ENCODE data around the gene RAP2B. TPM values are rescaled to one million over a fixed set of nuclear protein-coding genes. Genes with fewer than 3 reads are reported as not detected.

The RAP2B gene
- total RNA-seq, 1 donor from 2014 or later: 12.2 TPM

DNA sequence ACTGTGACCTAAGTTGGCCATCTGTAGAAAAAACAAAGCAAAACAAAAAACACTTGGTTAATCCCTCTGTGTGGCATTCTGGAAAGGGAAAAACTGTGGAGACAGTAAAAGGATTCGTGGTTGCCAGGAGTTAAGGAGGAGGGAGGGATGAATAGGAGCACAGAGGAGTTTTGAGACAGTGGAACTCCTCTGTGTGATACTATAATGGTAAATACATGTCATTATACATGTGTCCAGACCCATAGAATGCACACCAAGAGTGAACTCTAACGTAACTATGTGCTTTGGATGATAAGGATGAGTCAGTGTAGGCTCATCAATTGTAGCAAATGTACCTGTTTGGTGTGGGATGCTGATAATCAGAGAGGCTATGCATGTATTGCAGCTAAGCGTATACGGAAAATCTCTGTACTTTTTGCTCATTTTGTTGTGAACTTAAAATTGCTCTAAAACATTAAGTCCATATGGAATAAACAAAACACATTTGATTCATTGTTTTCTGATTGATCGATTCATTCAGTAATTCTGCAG, 33.4 kb downstream of the RAP2B start:
- H3K4me3 Mint-ChIP-seq: no peak overlapping the region
- TF ChIP-seq, protein P1, sequence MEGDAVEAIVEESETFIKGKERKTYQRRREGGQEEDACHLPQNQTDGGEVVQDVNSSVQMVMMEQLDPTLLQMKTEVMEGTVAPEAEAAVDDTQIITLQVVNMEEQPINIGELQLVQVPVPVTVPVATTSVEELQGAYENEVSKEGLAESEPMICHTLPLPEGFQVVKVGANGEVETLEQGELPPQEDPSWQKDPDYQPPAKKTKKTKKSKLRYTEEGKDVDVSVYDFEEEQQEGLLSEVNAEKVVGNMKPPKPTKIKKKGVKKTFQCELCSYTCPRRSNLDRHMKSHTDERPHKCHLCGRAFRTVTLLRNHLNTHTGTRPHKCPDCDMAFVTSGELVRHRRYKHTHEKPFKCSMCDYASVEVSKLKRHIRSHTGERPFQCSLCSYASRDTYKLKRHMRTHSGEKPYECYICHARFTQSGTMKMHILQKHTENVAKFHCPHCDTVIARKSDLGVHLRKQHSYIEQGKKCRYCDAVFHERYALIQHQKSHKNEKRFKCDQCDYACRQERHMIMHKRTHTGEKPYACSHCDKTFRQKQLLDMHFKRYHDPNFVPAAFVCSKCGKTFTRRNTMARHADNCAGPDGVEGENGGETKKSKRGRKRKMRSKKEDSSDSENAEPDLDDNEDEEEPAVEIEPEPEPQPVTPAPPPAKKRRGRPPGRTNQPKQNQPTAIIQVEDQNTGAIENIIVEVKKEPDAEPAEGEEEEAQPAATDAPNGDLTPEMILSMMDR (IDR thresholded peaks at IDR 0.05): no peak
- DNase-seq (no peak), ATAC-seq (ENCODE audit: low read depth) (no peak)
- H3K4me1 Mint-ChIP-seq: no peaks in the 10 kb centered on the region
- no peaks in the 10 kb centered on the region for H3K9me3 Mint-ChIP-seq
- ChIA-PET CTCF (no interaction called here), POLR2A (no interaction called here)
- H3K27me3 Mint-ChIP-seq: no peaks in the 10 kb centered on the region
- intact Hi-C loops (cut with micrococcal nuclease): no loop called here
- no peaks in the 10 kb centered on the region for H3K36me3 Mint-ChIP-seq (ENCODE audit: low read depth)
- H3K27ac Mint-ChIP-seq: no peak overlapping the region

GRCh38 chr3:153209596-153209995, 47.6 kb downstream of the RAP2B start:
- H3K4me3 Mint-ChIP-seq: no peak overlapping the region
- POLR2A ChIA-PET: no interaction called here
- no peaks in the 10 kb centered on the region for H3K4me1 Mint-ChIP-seq
- no peaks in the 10 kb centered on the region for H3K27me3 Mint-ChIP-seq
- CTCF ChIA-PET: no interaction called here
- intact Hi-C loops (cut with micrococcal nuclease): no loop called here
- H3K9me3 Mint-ChIP-seq: no peaks in the 10 kb centered on the region
- H3K36me3 Mint-ChIP-seq (ENCODE audit: low read depth): no peaks in the 10 kb centered on the region
- H3K27ac Mint-ChIP-seq: no peak overlapping the region
- no peak for ATAC-seq (ENCODE audit: low read depth)
- DNase-seq: no peak
- TF ChIP-seq, protein P1 (IDR thresholded peaks at IDR 0.05): no peak

GRCh38 chr3:153210146-153210545, 48.1 kb downstream of the RAP2B start:
- no peak for ATAC-seq (ENCODE audit: low read depth)
- Mint-ChIP-seq H3K27me3 (no peaks in the 10 kb centered on the region), H3K36me3 (ENCODE audit: low read depth) (no peaks in the 10 kb centered on the region), H3K4me1 (no peaks in the 10 kb centered on the region), H3K9me3 (no peaks in the 10 kb centered on the region), H3K27ac (no peak overlapping the region), H3K4me3 (no peak overlapping the region)
- no peak for DNase-seq
- ChIA-PET POLR2A (interaction anchor here (0.7 kb wide), 2 partner anchors 12 to 91 kb away, joined by 6 read pairs; no protein-coding TSS in a partner anchor), CTCF (no interaction called here)
- TF ChIP-seq, protein P1 (IDR thresholded peaks at IDR 0.05): no peak
- intact Hi-C loops (cut with micrococcal nuclease): no loop called here

DNA sequence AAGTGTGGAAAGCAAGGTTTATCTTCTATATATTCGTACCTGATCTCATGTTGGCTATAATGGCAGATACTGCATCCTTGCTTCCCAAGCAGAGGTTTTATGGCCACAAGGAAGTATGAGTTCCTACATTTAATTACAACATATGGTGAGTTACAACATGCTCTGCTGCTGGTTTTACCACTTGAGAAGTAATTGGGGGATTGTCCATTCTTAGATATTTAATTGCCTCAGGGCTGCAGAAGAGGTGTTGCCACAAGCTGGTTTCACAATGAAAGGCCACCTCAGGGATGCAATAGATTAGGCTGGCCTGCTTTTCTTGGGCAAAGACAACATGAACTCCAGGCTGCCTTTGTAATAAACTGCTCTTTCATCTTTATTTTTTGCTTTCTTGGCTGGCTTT, 48.6 kb downstream of the RAP2B start:
- ChIA-PET CTCF (no interaction called here), POLR2A (interaction anchor here (0.7 kb wide), 2 partner anchors 11 to 91 kb away, joined by 6 read pairs; no protein-coding TSS in a partner anchor)
- TF ChIP-seq, protein P1 (IDR thresholded peaks at IDR 0.05): no peak
- no peaks in the 10 kb centered on the region for H3K27me3 Mint-ChIP-seq
- H3K27ac Mint-ChIP-seq: no peak overlapping the region
- no peaks in the 10 kb centered on the region for H3K4me1 Mint-ChIP-seq
- intact Hi-C loops (cut with micrococcal nuclease): no loop called here
- no peak for DNase-seq
- ATAC-seq (ENCODE audit: low read depth): no peak
- no peaks in the 10 kb centered on the region for H3K9me3 Mint-ChIP-seq
- no peaks in the 10 kb centered on the region for H3K36me3 Mint-ChIP-seq (ENCODE audit: low read depth)
- no peak overlapping the region for H3K4me3 Mint-ChIP-seq

- Mint-ChIP-seq H3K4me3 (no peak overlapping the region), H3K27me3 (no peaks in the 10 kb centered on the region), H3K9me3 (no peaks in the 10 kb centered on the region), H3K27ac (no peak overlapping the region), H3K36me3 (ENCODE audit: low read depth) (no peaks in the 10 kb centered on the region), H3K4me1 (peaks cover 19% of the 10 kb centered on the region)
- ChIA-PET CTCF (no interaction called here), POLR2A (no interaction called here)
- DNase-seq: no peak
- intact Hi-C loops (cut with micrococcal nuclease): no loop called here
- ATAC-seq (ENCODE audit: low read depth): no peak
- TF ChIP-seq, protein P1 (IDR thresholded peaks at IDR 0.05): no peak
These were observed 53.5 kb downstream of the RAP2B start for GRCh38 chr3:153215497-153215896.

Measured in activated B cell treated with CpG ODN at 0.5 μM for 24 hours (primary cell).